Smooth muscle cell (in vitro differentiated cells): ENCODE data around the gene MTHFD1. TPM values are rescaled to one million over a fixed set of nuclear protein-coding genes. Genes with fewer than 3 reads are reported as not detected.

Experiments
- DNase-seq: peaks from one replicate; lab custom pipeline; 2025; ENCODE audit not compliant: unreplicated experiment; lab: John Stamatoyannopoulos, UW
- H2AFZ ChIP-seq: fragments of 200-600 bp; sonication (generic); 2 replicates; pipeline ENCODE4 v1.6.0; 2016; ENCODE audit warnings: antibody characterized with exemption, low read depth, mild to moderate bottlenecking
- H3F3A ChIP-seq: fragments of 200-600 bp; sonication (generic); 2 replicates; pipeline ENCODE4 v1.6.0; 2017; ENCODE audit warnings: antibody characterized with exemption, low read depth
- H3K27ac ChIP-seq: fragments of 200-600 bp; sonication (generic); 2 replicates; pipeline ENCODE4 v1.5.1; 2016; ENCODE audit warnings: low read depth, mild to moderate bottlenecking
- H3K27me3 ChIP-seq: fragments of 200-600 bp; sonication (generic); 2 replicates; pipeline ENCODE4 v1.6.1; 2016; ENCODE audit warnings: low read depth, mild to moderate bottlenecking
- H3K36me3 ChIP-seq: fragments of 200-600 bp; sonication (generic); 2 replicates; pipeline ENCODE4 v1.5.1; 2016; ENCODE audit warnings: low read depth
- H3K4me1 ChIP-seq: fragments of 200-600 bp; sonication (generic); 2 replicates; pipeline ENCODE4 v1.5.1; 2016; ENCODE audit warnings: low read depth
- H3K4me2 ChIP-seq: fragments of 200-600 bp; sonication (generic); 2 replicates; pipeline ENCODE4 v1.6.0; 2016; ENCODE audit warnings: mild to moderate bottlenecking
- H3K4me3 ChIP-seq: fragments of 200-600 bp; sonication (generic); 2 replicates; pipeline ENCODE4 v1.5.1; 2016; ENCODE audit warnings: mild to moderate bottlenecking
- H3K79me2 ChIP-seq: fragments of 200-600 bp; sonication (generic); 2 replicates; pipeline ENCODE4 v1.6.0; 2016; ENCODE audit warnings: low read depth, mild to moderate bottlenecking
- H3K9ac ChIP-seq: fragments of 200-600 bp; sonication (generic); 2 replicates; pipeline ENCODE4 v1.6.0; 2016; ENCODE audit warnings: low read depth
- H3K9me3 ChIP-seq: fragments of 200-600 bp; sonication (generic); replicated peaks from 2 replicates; pipeline ENCODE4 v1.5.1; 2016; ENCODE audit warnings: low read depth
- H4K20me1 ChIP-seq: fragments of 200-600 bp; sonication (generic); 2 replicates; pipeline ENCODE4 v1.6.0; 2016; ENCODE audit warnings: low read depth
- WGBS: methylation state at CpG from one replicate; pipeline ENCODE4 v1.1.7; 2016; ENCODE audit warnings: low lambda C conversion rate; 5-methylcytosine and 5-hydroxymethylcytosine counted together
- polyA plus RNA-seq: library from polyadenylated mRNA; unstranded; fragments of >200 nt; fragmentation: Nextera tagmentation; extraction: Ambion mirVana; gene quantifications from 2 replicates; pipeline ENCODE4 v1.2.1, GENCODE V29; 2016
- total RNA-seq: library from RNA; depleted of rRNA; stranded (reverse); fragments of >200 nt; gene quantifications from 2 replicates; pipeline ENCODE4 v1.2.3, GENCODE V29; 2014
- TF ChIP-seq, protein P1 (sequence below): fragments of 200-600 bp; sonication (generic); IDR thresholded peaks from 2 replicates; pipeline ENCODE4 v1.5.1; 2017; ENCODE audit warnings: borderline replicate concordance, mild to moderate bottlenecking, antibody characterized with exemption; ENCODE audit not compliant: insufficient read depth, poor library complexity, severe bottlenecking

MTHFD1 gene
- total and polyA plus RNA-seq, 2 experiments from 2014 or later = 12.8 to 25.4 TPM

DNA sequence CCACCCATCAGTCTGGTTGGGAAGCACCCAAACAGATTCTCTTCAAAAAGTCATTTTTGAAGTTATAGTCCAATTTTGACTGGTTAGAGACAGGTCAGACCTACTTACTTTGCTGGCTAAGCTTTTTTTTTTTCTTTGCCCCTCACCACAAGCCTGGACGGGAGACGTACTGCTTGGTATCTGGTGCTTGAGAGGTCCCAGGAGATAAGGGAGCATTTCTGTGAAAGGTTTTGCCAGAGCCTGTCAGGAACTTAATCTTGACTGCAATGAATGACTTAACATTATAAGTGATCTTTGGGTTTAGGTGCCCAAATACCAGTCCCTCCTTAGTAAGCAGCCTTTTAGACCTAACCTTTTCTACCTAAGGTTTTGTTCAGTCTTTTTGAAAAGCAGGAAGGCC, 6.3 kb downstream of the MTHFD1 start:
- Histone ChIP-seq H4K20me1 (no peaks in the 10 kb centered on the region), H3K4me3 (no peak overlapping the region), H2AFZ (no peak overlapping the region), H3K9ac (no peak overlapping the region), H3K27me3 (no peaks in the 10 kb centered on the region), H3K79me2 (peaks cover 45% of the 10 kb centered on the region), H3F3A (no peaks in the 10 kb centered on the region), H3K4me1 (peaks cover 3% of the 10 kb centered on the region), H3K4me2 (no peak overlapping the region), H3K9me3 (no peaks in the 10 kb centered on the region), H3K27ac (no peak overlapping the region), H3K36me3 (no peaks in the 10 kb centered on the region)
- DNase-seq = no peak
- TF ChIP-seq, protein P1, sequence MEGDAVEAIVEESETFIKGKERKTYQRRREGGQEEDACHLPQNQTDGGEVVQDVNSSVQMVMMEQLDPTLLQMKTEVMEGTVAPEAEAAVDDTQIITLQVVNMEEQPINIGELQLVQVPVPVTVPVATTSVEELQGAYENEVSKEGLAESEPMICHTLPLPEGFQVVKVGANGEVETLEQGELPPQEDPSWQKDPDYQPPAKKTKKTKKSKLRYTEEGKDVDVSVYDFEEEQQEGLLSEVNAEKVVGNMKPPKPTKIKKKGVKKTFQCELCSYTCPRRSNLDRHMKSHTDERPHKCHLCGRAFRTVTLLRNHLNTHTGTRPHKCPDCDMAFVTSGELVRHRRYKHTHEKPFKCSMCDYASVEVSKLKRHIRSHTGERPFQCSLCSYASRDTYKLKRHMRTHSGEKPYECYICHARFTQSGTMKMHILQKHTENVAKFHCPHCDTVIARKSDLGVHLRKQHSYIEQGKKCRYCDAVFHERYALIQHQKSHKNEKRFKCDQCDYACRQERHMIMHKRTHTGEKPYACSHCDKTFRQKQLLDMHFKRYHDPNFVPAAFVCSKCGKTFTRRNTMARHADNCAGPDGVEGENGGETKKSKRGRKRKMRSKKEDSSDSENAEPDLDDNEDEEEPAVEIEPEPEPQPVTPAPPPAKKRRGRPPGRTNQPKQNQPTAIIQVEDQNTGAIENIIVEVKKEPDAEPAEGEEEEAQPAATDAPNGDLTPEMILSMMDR = no peak
- 64% methylated on average over 2 of the region's 2 CpGs for WGBS

DNA sequence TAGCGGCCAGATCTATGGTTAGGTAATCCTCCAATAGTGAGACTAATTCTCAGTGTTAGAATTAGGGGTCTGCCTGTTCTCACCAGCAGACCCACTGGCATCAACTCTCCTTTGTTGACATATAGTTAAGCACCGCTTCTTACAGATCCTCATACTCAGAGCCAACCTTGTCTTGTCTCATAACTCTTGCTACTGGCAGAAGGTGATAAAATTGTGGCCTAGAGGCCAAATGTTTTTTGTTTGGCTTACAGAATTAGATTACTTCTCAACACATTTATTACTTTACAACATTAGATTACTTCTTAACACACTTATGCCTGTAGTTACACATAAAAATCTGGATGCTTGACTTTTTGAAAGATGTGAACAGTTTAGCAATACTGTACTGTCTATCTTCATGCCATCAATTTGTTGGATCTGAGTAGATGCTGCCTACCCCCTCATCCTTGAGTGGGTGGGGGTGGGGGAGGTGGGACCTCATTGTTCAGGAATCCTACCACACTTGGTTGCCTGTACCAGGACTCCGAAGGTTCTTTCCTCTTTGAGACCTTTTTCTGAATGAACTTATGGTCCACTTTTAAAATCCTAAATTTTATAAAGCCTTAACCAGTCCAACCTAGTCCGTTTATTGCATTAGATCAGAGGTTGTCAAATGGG, 7.0 kb downstream of the MTHFD1 start:
- Histone ChIP-seq H3K9ac (no peak overlapping the region), H3K79me2 (peaks cover 38% of the 10 kb centered on the region), H3K27ac (no peak overlapping the region), H3K4me3 (no peak overlapping the region), H3K4me1 (no peaks in the 10 kb centered on the region), H3K36me3 (no peaks in the 10 kb centered on the region), H3K4me2 (no peak overlapping the region), H2AFZ (no peak overlapping the region), H4K20me1 (no peaks in the 10 kb centered on the region), H3F3A (no peaks in the 10 kb centered on the region), H3K9me3 (no peaks in the 10 kb centered on the region), H3K27me3 (no peaks in the 10 kb centered on the region)
- TF ChIP-seq, protein P1 = no peak
- no peak for DNase-seq
- WGBS = 90% methylated on average over 4 of the region's 4 CpGs

DNA sequence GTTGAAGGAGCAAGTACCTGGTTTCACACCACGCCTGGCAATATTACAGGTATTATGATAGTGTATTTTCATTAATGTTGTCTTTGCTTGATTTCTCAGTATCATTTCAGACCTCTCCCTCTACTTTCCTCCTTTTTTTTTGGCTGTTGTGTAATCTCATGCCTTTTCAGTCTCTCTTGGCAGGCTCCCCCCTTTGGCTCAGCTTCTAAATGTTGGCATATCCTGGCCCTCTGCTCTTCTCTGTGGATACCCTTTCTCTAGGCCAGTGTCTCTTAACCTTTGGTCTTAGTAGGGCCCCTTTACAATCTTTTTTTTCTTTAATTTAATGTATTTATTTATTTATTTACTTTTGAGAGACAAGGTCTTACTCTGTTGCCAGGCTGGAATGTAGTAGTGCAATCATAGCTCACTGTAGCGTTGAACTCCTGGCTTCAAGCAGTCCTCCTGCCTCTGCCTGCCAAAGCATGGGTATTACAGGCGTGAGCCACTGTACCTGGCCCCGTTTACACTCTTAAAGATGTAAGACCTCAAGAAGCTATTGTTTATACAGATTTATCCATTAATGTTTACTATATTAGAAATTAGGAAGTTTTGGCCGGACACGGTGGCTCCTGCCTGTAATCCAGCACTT, 12.8 kb downstream of the MTHFD1 start:
- H3K4me1 ChIP-seq = no peaks in the 10 kb centered on the region
- H3K9me3 ChIP-seq = no peaks in the 10 kb centered on the region
- H3K27ac ChIP-seq = no peak overlapping the region
- DNase-seq = no peak
- no peak overlapping the region for H3K4me2 ChIP-seq
- H3K79me2 ChIP-seq = peaks cover 13% of the 10 kb centered on the region
- H4K20me1 ChIP-seq = no peaks in the 10 kb centered on the region
- H2AFZ ChIP-seq = no peak overlapping the region
- H3K9ac ChIP-seq = no peak overlapping the region
- no peak overlapping the region for H3K4me3 ChIP-seq
- H3K36me3 ChIP-seq = no peaks in the 10 kb centered on the region
- WGBS = 98% methylated on average over 6 of the region's 6 CpGs
- TF ChIP-seq, protein P1 = no peak
- no peaks in the 10 kb centered on the region for H3K27me3 ChIP-seq
- H3F3A ChIP-seq = no peaks in the 10 kb centered on the region

DNA sequence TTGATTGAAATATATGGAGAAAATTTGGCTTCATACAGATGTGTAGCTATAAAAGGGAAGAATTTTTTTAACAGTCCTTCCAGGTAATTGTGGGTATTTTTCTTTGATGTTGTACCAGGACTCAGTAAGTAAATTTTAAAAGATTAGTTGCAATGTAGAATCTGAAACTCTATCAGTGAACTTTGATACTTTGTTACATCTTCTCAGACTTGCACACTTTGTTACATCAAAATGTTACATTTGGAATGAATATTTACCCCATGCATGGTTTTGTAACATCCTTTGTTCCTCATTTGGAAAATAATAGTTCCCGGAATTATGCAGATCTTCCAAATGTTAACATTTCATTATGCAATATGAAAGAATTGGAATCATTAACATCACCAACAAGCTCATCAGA, 13.8 kb downstream of the MTHFD1 start:
- Histone ChIP-seq H3K27ac (no peak overlapping the region), H3K4me2 (no peak overlapping the region), H2AFZ (no peak overlapping the region), H3K4me3 (no peak overlapping the region), H4K20me1 (no peaks in the 10 kb centered on the region), H3K79me2 (peaks cover 10% of the 10 kb centered on the region), H3K4me1 (no peaks in the 10 kb centered on the region), H3K9ac (no peak overlapping the region), H3K36me3 (no peaks in the 10 kb centered on the region), H3K9me3 (no peaks in the 10 kb centered on the region), H3F3A (no peaks in the 10 kb centered on the region), H3K27me3 (no peaks in the 10 kb centered on the region)
- 100% methylated on average over 1 of the region's 1 CpG for WGBS
- TF ChIP-seq, protein P1 = no peak
- no peak for DNase-seq
